DMS53 treated with DMSO at 0.1 percent for 48 hours (cell line): ENCODE results near the gene XPR1.

Experiments
- DNase-seq: peaks from one replicate; lab custom pipeline; 2025; ENCODE audit not compliant: unreplicated experiment; lab: John Stamatoyannopoulos, UW

Gene XPR1

GRCh38 chr1:180927348-180927747 is 295.5 kb downstream of the XPR1 start:
- DNase-seq, result no peak

GRCh38 chr1:180927841-180928240 is 296.0 kb downstream of the XPR1 start:
- DNase-seq, result no peak

GRCh38 chr1:180928331-180929230 is 296.8 kb downstream of the XPR1 start:
- DNase-seq, result peak; percentile 35

- DNase-seq, result no peak
Observed at GRCh38 chr1:180929389-180929788, 297.6 kb downstream of the XPR1 start.

GRCh38 chr1:180930687-180931086 is 298.9 kb downstream of the XPR1 start:
- DNase-seq, result no peak

- DNase-seq, result no peak
Observed at GRCh38 chr1:180931529-180931928, 299.7 kb downstream of the XPR1 start.

- DNase-seq, result no peak
Observed at GRCh38 chr1:180932378-180932777, 300.6 kb downstream of the XPR1 start.

GRCh38 chr1:180933141-180933540 is 301.3 kb downstream of the XPR1 start:
- DNase-seq, result no peak

- DNase-seq, result no peak
Observed at GRCh38 chr1:180934563-180934962, 302.7 kb downstream of the XPR1 start.

- DNase-seq, result no peak
Observed at GRCh38 chr1:180935326-180936109, 303.7 kb downstream of the XPR1 start.

- DNase-seq, result no peak
Observed at GRCh38 chr1:180936110-180937011, 304.5 kb downstream of the XPR1 start.

GRCh38 chr1:180937012-180937372 is 305.2 kb downstream of the XPR1 start:
- DNase-seq, result no peak

- no peak for DNase-seq
Observed at GRCh38 chr1:180937624-180938225, 305.9 kb downstream of the XPR1 start.

GRCh38 chr1:180939073-180939710 is 307.4 kb downstream of the XPR1 start:
- no peak for DNase-seq

- DNase-seq, result no peak
Observed at GRCh38 chr1:180939711-180940103, 307.9 kb downstream of the XPR1 start.
